Ascending aorta (tissue), 2 donors: ENCODE data around the gene CPED1. TPM values are rescaled to one million over a fixed set of nuclear protein-coding genes. Genes with fewer than 3 reads are reported as not detected.
A peak's percentile ranks its signal among the peaks of the same experiment; 100 is the strongest.

Source experiments
- DNase-seq, 2 donors: peaks; one replicate each; pipeline ENCODE4 v3.0.0-alpha.2; 2019; ENCODE audit warnings: low spot score in 2 of 2
- H3K27ac ChIP-seq, 2 donors: fragments of 200-600 bp; sonication (generic); one replicate each; pipeline ENCODE4 v1.5.1; 2016 to 2017; ENCODE audit warnings: mild to moderate bottlenecking in 1 of 2
- H3K27me3 ChIP-seq: fragments of 200-600 bp; sonication (generic); one replicate; pipeline ENCODE4 v1.5.1; 2017
- H3K36me3 ChIP-seq, 2 donors: fragments of 200-600 bp; sonication (generic); one replicate each; pipeline ENCODE4 v1.5.1; 2016
- H3K4me1 ChIP-seq, 2 donors: fragments of 200-600 bp; sonication (generic); one replicate each; pipeline ENCODE4 v1.5.1; 2016 to 2017; ENCODE audit warnings: mild to moderate bottlenecking in 1 of 2
- H3K4me3 ChIP-seq, 2 donors: fragments of 200-600 bp; sonication (generic); one replicate each; pipeline ENCODE4 v1.5.1; 2016 to 2017; ENCODE audit warnings: mild to moderate bottlenecking in 1 of 2
- H3K9me3 ChIP-seq, 2 donors: fragments of 200-600 bp; sonication (generic); one replicate each; pipeline ENCODE4 v1.5.1; 2016
- CTCF ChIP-seq, 3 experiments: fragments of 200-600 bp in 2 of 3; fragments of 450-650 bp in 1 of 3; sonication (generic) in 2 of 3; IDR thresholded peaks; one replicate each; pipeline ENCODE4 v1.5.1; 2016 to 2019; ENCODE audit warnings: antibody characterized with exemption in 3 of 3, mild to moderate bottlenecking in 1 of 3, moderate library complexity in 1 of 3
- intact Hi-C: fragments of 100-400 bp; cut with DNase I; formaldehyde crosslinking; loops from one replicate; pipeline ENCODE4 v1.15.1; 2023
- total RNA-seq: library from RNA; depleted of rRNA; stranded (reverse); fragments of >200 nt; gene quantifications from one replicate; pipeline ENCODE4 v1.1.0, GENCODE V29; 2016

CPED1 gene
- total RNA-seq = 69.5 TPM

GRCh38 chr7:120988591-120989256, at the start of gene CPED1:
TSS of gene CPED1 (plus strand) at chr7:120988711. CDS start at chr7:120989622, 911 bp downstream.
- DNase-seq = peak; percentile 67 to 89
- Histone ChIP-seq H3K36me3 (no peaks in the 10 kb centered on the region), H3K27ac (peak within 1 kb of the TSS; percentile 88 to 91), H3K4me1 (peaks cover under 1 to 6% of the 10 kb centered on the region in 2 donors), H3K9me3 (no peaks in the 10 kb centered on the region), H3K4me3 (peak within 1 kb of the TSS; percentile 57 to 68), H3K27me3 (no peaks in the 10 kb centered on the region)
- intact Hi-C loops = loop anchor here (5.0 kb wide), 1 partner anchor 39 kb away; no protein-coding TSS in a partner anchor
- TF ChIP-seq CTCF (IDR thresholded peaks at IDR 0.05) = no peak

GRCh38 chr7:120939345-120939744, 49.2 kb upstream of the CPED1 start:
- Histone ChIP-seq H3K27ac (no peak overlapping the region), H3K4me1 (no peaks in the 10 kb centered on the region), H3K27me3 (no peaks in the 10 kb centered on the region), H3K9me3 (no peaks in the 10 kb centered on the region), H3K36me3 (no peaks in the 10 kb centered on the region), H3K4me3 (no peak overlapping the region)
- TF ChIP-seq CTCF (IDR thresholded peaks at IDR 0.05) = no peak
- intact Hi-C loops = no loop called here
- DNase-seq = no peak

- no peaks in the 10 kb centered on the region for H3K36me3 ChIP-seq
- H3K4me1 ChIP-seq = no peaks in the 10 kb centered on the region
- no peaks in the 10 kb centered on the region for H3K9me3 ChIP-seq
- no peaks in the 10 kb centered on the region for H3K27me3 ChIP-seq
- intact Hi-C loops = loop anchor here (2.0 kb wide), 1 partner anchor 134 kb away; no protein-coding TSS in a partner anchor
- peak in 1 of 3 experiments; percentile 32 for TF ChIP-seq CTCF (IDR thresholded peaks at IDR 0.05)
- H3K27ac ChIP-seq = no peak overlapping the region
- no peak overlapping the region for H3K4me3 ChIP-seq
- no peak for DNase-seq
Observed at GRCh38 chr7:120941064-120941463, 47.4 kb upstream of the CPED1 start.

- no peak for DNase-seq
- Histone ChIP-seq H3K36me3 (no peaks in the 10 kb centered on the region), H3K27me3 (no peaks in the 10 kb centered on the region), H3K9me3 (no peaks in the 10 kb centered on the region), H3K27ac (no peak overlapping the region), H3K4me1 (no peaks in the 10 kb centered on the region), H3K4me3 (no peak overlapping the region)
- intact Hi-C loops = loop anchor here (2.0 kb wide), 1 partner anchor 135 kb away; no protein-coding TSS in a partner anchor
- TF ChIP-seq CTCF (IDR thresholded peaks at IDR 0.05) = no peak
Observed at GRCh38 chr7:120941856-120942255, 46.7 kb upstream of the CPED1 start.

- H3K27me3 ChIP-seq = no peaks in the 10 kb centered on the region
- TF ChIP-seq CTCF (IDR thresholded peaks at IDR 0.05) = no peak
- H3K36me3 ChIP-seq = no peaks in the 10 kb centered on the region
- H3K9me3 ChIP-seq = no peaks in the 10 kb centered on the region
- H3K4me1 ChIP-seq = no peaks in the 10 kb centered on the region
- no peak overlapping the region for H3K4me3 ChIP-seq
- no peak for DNase-seq
- H3K27ac ChIP-seq = no peak overlapping the region
- intact Hi-C loops = no loop called here
Observed at GRCh38 chr7:120942861-120943260, 45.6 kb upstream of the CPED1 start.
